ENCODE results near the gene PRPSAP1.

Gene PRPSAP1

GRCh38 chr17:76388966-76389888 is 35.5 kb upstream of the PRPSAP1 start:
- no peak for TF ChIP-seq TAF1 (IDR thresholded peaks at IDR 0.05; ENCODE audit: borderline replicate concordance, insufficient read depth, low read length)
- TF ChIP-seq FOXP2 (optimal IDR thresholded peaks at IDR 0.05; ENCODE audit: borderline replicate concordance, extremely low read depth, extremely low read length, insufficient read depth) = no peak
- no peak for TF ChIP-seq SIN3A (IDR thresholded peaks at IDR 0.05; ENCODE audit: borderline replicate concordance, insufficient read depth, low read length)
- TF ChIP-seq REST (IDR thresholded peaks at IDR 0.05; ENCODE audit: insufficient read depth in 1 of 2, low read depth in 2 of 2, low read length in 2 of 2) = no peak
- TF ChIP-seq POLR2AphosphoS5 (IDR thresholded peaks at IDR 0.05; ENCODE audit: low read depth, low read length) = no peak

- TF ChIP-seq TAF1 (IDR thresholded peaks at IDR 0.05; ENCODE audit: borderline replicate concordance, insufficient read depth, low read length) = no peak
- no peak for TF ChIP-seq SIN3A (IDR thresholded peaks at IDR 0.05; ENCODE audit: borderline replicate concordance, insufficient read depth, low read length)
- no peak for TF ChIP-seq POLR2AphosphoS5 (IDR thresholded peaks at IDR 0.05; ENCODE audit: low read depth, low read length)
- no peak for TF ChIP-seq FOXP2 (optimal IDR thresholded peaks at IDR 0.05; ENCODE audit: borderline replicate concordance, extremely low read depth, extremely low read length, insufficient read depth)
- no peak for TF ChIP-seq REST (IDR thresholded peaks at IDR 0.05; ENCODE audit: insufficient read depth in 1 of 2, low read depth in 2 of 2, low read length in 2 of 2)
These were observed 33.5 kb upstream of the PRPSAP1 start for GRCh38 chr17:76386966-76387765.

- TF ChIP-seq SIN3A (IDR thresholded peaks at IDR 0.05; ENCODE audit: borderline replicate concordance, insufficient read depth, low read length) = no peak
- TF ChIP-seq FOXP2 (optimal IDR thresholded peaks at IDR 0.05; ENCODE audit: borderline replicate concordance, extremely low read depth, extremely low read length, insufficient read depth) = no peak
- no peak for TF ChIP-seq REST (IDR thresholded peaks at IDR 0.05; ENCODE audit: insufficient read depth in 1 of 2, low read depth in 2 of 2, low read length in 2 of 2)
- no peak for TF ChIP-seq POLR2AphosphoS5 (IDR thresholded peaks at IDR 0.05; ENCODE audit: low read depth, low read length)
- TF ChIP-seq TAF1 (IDR thresholded peaks at IDR 0.05; ENCODE audit: borderline replicate concordance, insufficient read depth, low read length) = no peak
These were observed 32.4 kb upstream of the PRPSAP1 start for GRCh38 chr17:76385892-76386786.

- no peak for TF ChIP-seq POLR2AphosphoS5 (IDR thresholded peaks at IDR 0.05; ENCODE audit: low read depth, low read length)
- no peak for TF ChIP-seq TAF1 (IDR thresholded peaks at IDR 0.05; ENCODE audit: borderline replicate concordance, insufficient read depth, low read length)
- no peak for TF ChIP-seq FOXP2 (optimal IDR thresholded peaks at IDR 0.05; ENCODE audit: borderline replicate concordance, extremely low read depth, extremely low read length, insufficient read depth)
- TF ChIP-seq SIN3A (IDR thresholded peaks at IDR 0.05; ENCODE audit: borderline replicate concordance, insufficient read depth, low read length) = no peak
- no peak for TF ChIP-seq REST (IDR thresholded peaks at IDR 0.05; ENCODE audit: insufficient read depth in 1 of 2, low read depth in 2 of 2, low read length in 2 of 2)
These were observed 31.5 kb upstream of the PRPSAP1 start for GRCh38 chr17:76384987-76385891.
